Coronary artery (tissue), 2 donors: ENCODE measurements around the gene ISLR.

Source experiments
- DNase-seq: peaks from one replicate; pipeline ENCODE4 v3.0.0-alpha.2; 2017; ENCODE audit warnings: low spot score
- H3K27ac ChIP-seq, 2 donors: fragments of 200-600 bp; sonication (generic); one replicate each; pipeline ENCODE4 v1.5.1; 2016 to 2019
- H3K4me3 ChIP-seq: fragments of 200-600 bp; sonication (generic); 2 replicates; pipeline ENCODE4 v1.5.1; 2016; ENCODE audit warnings: mild to moderate bottlenecking, moderate library complexity
- CTCF ChIP-seq: fragments of 200-600 bp; sonication (generic); IDR thresholded peaks from one replicate; pipeline ENCODE4 v1.5.1; 2019; ENCODE audit warnings: antibody characterized with exemption

The ISLR gene

GRCh38 chr15:74174219-74174957, 878 bp downstream of the ISLR start:
- Histone ChIP-seq H3K27ac (peak overlapping the region; percentile 83 to 94), H3K4me3 (peak overlapping the region; percentile 66)
- no peak for TF ChIP-seq CTCF
- DNase-seq: peak; percentile 76

DNA sequence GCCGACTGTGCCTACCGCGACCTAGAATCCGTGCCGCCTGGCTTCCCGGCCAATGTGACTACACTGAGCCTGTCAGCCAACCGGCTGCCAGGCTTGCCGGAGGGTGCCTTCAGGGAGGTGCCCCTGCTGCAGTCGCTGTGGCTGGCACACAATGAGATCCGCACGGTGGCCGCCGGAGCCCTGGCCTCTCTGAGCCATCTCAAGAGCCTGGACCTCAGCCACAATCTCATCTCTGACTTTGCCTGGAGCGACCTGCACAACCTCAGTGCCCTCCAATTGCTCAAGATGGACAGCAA, 1.4 kb downstream of the ISLR start:
- no peak for DNase-seq
- no peak for TF ChIP-seq CTCF
- Histone ChIP-seq H3K27ac (peak overlapping the region; percentile 83 to 94), H3K4me3 (peak overlapping the region; percentile 66)

GRCh38 chr15:74175271-74176191, 2.0 kb downstream of the ISLR start:
- peak overlapping the region; percentile 66 for H3K4me3 ChIP-seq
- H3K27ac ChIP-seq: peak overlapping the region; percentile 83 to 94
- no peak for TF ChIP-seq CTCF
- DNase-seq: peak; percentile 72

DNA sequence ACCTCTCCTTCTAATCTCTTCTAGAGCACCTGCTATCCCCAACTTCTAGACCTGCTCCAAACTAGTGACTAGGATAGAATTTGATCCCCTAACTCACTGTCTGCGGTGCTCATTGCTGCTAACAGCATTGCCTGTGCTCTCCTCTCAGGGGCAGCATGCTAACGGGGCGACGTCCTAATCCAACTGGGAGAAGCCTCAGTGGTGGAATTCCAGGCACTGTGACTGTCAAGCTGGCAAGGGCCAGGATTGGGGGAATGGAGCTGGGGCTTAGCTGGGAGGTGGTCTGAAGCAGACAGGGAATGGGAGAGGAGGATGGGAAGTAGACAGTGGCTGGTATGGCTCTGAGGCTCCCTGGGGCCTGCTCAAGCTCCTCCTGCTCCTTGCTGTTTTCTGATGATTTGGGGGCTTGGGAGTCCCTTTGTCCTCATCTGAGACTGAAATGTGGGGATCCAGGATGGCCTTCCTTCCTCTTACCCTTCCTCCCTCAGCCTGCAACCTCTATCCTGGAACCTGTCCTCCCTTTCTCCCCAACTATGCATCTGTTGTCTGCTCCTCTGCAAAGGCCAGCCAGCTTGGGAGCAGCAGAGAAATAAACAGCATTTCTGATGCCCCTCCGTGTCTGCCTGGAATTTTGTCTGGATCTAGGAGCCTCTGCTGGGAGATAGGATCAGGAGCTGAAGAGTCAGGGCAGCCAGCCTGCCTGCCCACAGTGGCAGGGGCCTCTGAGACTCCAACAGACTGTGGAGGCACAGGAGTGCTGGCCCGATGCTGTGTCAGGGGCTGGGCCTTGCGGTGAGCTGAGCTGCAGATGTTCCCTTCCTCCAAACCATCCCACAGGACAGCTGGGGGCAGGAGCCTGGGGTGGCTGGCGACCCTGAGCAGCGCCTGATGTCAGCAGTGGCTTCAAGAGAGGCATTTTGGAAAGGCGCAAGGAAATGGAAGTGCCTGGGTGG, 3.0 kb downstream of the ISLR start:
- Histone ChIP-seq H3K27ac (peak overlapping the region; percentile 25 to 94), H3K4me3 (no peak overlapping the region)
- peak; percentile 74 for DNase-seq
- no peak for TF ChIP-seq CTCF

- DNase-seq: no peak
- TF ChIP-seq CTCF: no peak
- Histone ChIP-seq H3K4me3 (peak overlapping the region; percentile 4), H3K27ac (peak overlapping the region; percentile 58 to 94)
Observed at GRCh38 chr15:74178326-74179100, 5.0 kb downstream of the ISLR start.
